Tibial nerve (tissue), 4 donors: ENCODE data around the gene SLC27A1. TPM values are rescaled to one million over a fixed set of nuclear protein-coding genes. Genes with fewer than 3 reads are reported as not detected.
"Not testable (repeated sequence)": the region's sequence is repeated elsewhere in the genome, so short reads cannot be mapped to it uniquely, and the experiment has no call there.

Experiments used
- DNase-seq, 2 donors: peaks; one replicate each; pipeline ENCODE4 v3.0.0-alpha.2; 2019; ENCODE audit warnings: low spot score in 2 of 2
- H3K27ac ChIP-seq, 4 donors: fragments of 200-600 bp; sonication (generic) in 3 of 4; one replicate each; pipeline ENCODE4 v1.5.1; 2017 to 2019; ENCODE audit warnings: mild to moderate bottlenecking in 1 of 4
- H3K27me3 ChIP-seq, 2 donors: fragments of 200-600 bp; sonication (generic) in 1 of 2; one replicate each; pipeline versions ENCODE4 v1.5.1 to v1.6.0; 2017 to 2019
- H3K36me3 ChIP-seq, 3 donors: fragments of 200-600 bp; sonication (generic); one replicate each; pipeline ENCODE4 v1.5.1; 2018 to 2019
- H3K4me1 ChIP-seq, 4 donors: fragments of 200-600 bp; sonication (generic) in 3 of 4; one replicate each; pipeline ENCODE4 v1.5.1; 2017 to 2019
- H3K4me3 ChIP-seq, 4 donors: fragments of 200-600 bp; sonication (generic) in 3 of 4; one replicate each; pipeline ENCODE4 v1.5.1; 2017 to 2019; ENCODE audit warnings: mild to moderate bottlenecking in 1 of 4, moderate library complexity in 1 of 4
- H3K9me3 ChIP-seq, 4 donors: fragments of 200-600 bp; sonication (generic) in 3 of 4; one replicate each; pipeline ENCODE4 v1.5.1; 2017 to 2019
- CTCF ChIP-seq, 5 experiments: fragments of 200-600 bp in 3 of 5; fragments of 450-650 bp in 2 of 5; sonication (generic) in 3 of 5; IDR thresholded peaks; one replicate each; pipeline ENCODE4 v1.5.1; 2016 to 2019; ENCODE audit warnings: antibody characterized with exemption in 5 of 5, mild to moderate bottlenecking in 3 of 5, moderate library complexity in 2 of 5
- EP300 ChIP-seq, 2 donors: sonication (generic); formaldehyde crosslinking; IDR thresholded peaks; one replicate each; pipeline ENCODE4 v1.6.1; 2017; ENCODE audit warnings: antibody characterized with exemption in 2 of 2, mild to moderate bottlenecking in 1 of 2
- POLR2A ChIP-seq, 2 donors: fragments of 450-650 bp; IDR thresholded peaks; one replicate each; pipeline ENCODE4 v1.6.1; 2017; ENCODE audit warnings: antibody characterized with exemption in 2 of 2, mild to moderate bottlenecking in 2 of 2, moderate library complexity in 2 of 2
- WGBS, 2 donors: methylation state at CpG; one replicate each; pipeline ENCODE4 v1.1.5; 2018; 5-methylcytosine and 5-hydroxymethylcytosine counted together
- total RNA-seq, 4 donors: library from RNA; depleted of rRNA; stranded (reverse); fragments of >200 nt; gene quantifications; one replicate each; pipeline ENCODE4 v1.1.0, GENCODE V29; 2016

The SLC27A1 gene
- total RNA-seq, 4 donors from 2014 or later: 30.6 to 69.3 (median 55.9) TPM

GRCh38 chr19:17504030-17504429 is 33.7 kb downstream of the SLC27A1 start:
- no peak overlapping the region for H3K4me3 ChIP-seq
- 100% methylated on average over 2 of the region's 2 CpGs for WGBS, 2 donors
- no peak for DNase-seq
- peaks cover 6 to 57% (median 21%) of the 10 kb centered on the region in 4 donors for H3K4me1 ChIP-seq
- peak overlapping the region in 2 of 4 donors; percentile 13 to 15 for H3K27ac ChIP-seq
- peaks cover 0 to 62% (median 6%) of the 10 kb centered on the region in 3 donors for H3K36me3 ChIP-seq
- no peaks in the 10 kb centered on the region for H3K9me3 ChIP-seq
- H3K27me3 ChIP-seq: no peaks in the 10 kb centered on the region
- TF ChIP-seq EP300 (IDR thresholded peaks at IDR 0.05): no peak
- no peak for TF ChIP-seq POLR2A (IDR thresholded peaks at IDR 0.05)
- no peak for TF ChIP-seq CTCF (IDR thresholded peaks at IDR 0.05)

GRCh38 chr19:17504456-17504855 is 34.1 kb downstream of the SLC27A1 start:
- no peaks in the 10 kb centered on the region for H3K27me3 ChIP-seq
- H3K4me1 ChIP-seq: peaks cover 6 to 59% (median 23%) of the 10 kb centered on the region in 4 donors
- peaks cover 0 to 62% (median 6%) of the 10 kb centered on the region in 3 donors for H3K36me3 ChIP-seq
- 89 to 91% methylated on average over 13 of the region's 13 CpGs for WGBS, 2 donors
- TF ChIP-seq EP300 (IDR thresholded peaks at IDR 0.05) (no peak), POLR2A (IDR thresholded peaks at IDR 0.05) (no peak), CTCF (IDR thresholded peaks at IDR 0.05) (no peak)
- no peak overlapping the region for H3K4me3 ChIP-seq
- H3K27ac ChIP-seq: peak overlapping the region in 2 of 4 donors; percentile 13 to 15
- H3K9me3 ChIP-seq: no peaks in the 10 kb centered on the region
- no peak for DNase-seq

GRCh38 chr19:17505223-17505622 is 34.9 kb downstream of the SLC27A1 start:
- Histone ChIP-seq H3K4me1 (peaks cover 6 to 59% (median 23%) of the 10 kb centered on the region in 4 donors), H3K4me3 (no peak overlapping the region), H3K36me3 (peaks cover 0 to 54% (median 6%) of the 10 kb centered on the region in 3 donors), H3K27ac (peak overlapping the region in 2 of 4 donors; percentile 62 to 100), H3K27me3 (no peaks in the 10 kb centered on the region), H3K9me3 (no peaks in the 10 kb centered on the region)
- WGBS, 2 donors: 78 to 79% methylated on average over 10 of the region's 10 CpGs
- TF ChIP-seq CTCF (IDR thresholded peaks at IDR 0.05): no peak
- TF ChIP-seq POLR2A (IDR thresholded peaks at IDR 0.05): no peak
- TF ChIP-seq EP300 (IDR thresholded peaks at IDR 0.05): no peak
- DNase-seq: no peak

- H3K36me3 ChIP-seq: peaks cover 0 to 40% (median 4%) of the 10 kb centered on the region in 3 donors
- peaks cover 6 to 61% (median 28%) of the 10 kb centered on the region in 4 donors for H3K4me1 ChIP-seq
- H3K4me3 ChIP-seq: no peak overlapping the region
- TF ChIP-seq EP300 (IDR thresholded peaks at IDR 0.05) (no peak), CTCF (IDR thresholded peaks at IDR 0.05) (no peak), POLR2A (IDR thresholded peaks at IDR 0.05) (no peak)
- WGBS, 2 donors: 82 to 85% methylated on average over 9 of the region's 9 CpGs
- H3K27me3 ChIP-seq: no peaks in the 10 kb centered on the region
- no peaks in the 10 kb centered on the region for H3K9me3 ChIP-seq
- DNase-seq: no peak
- peak overlapping the region in 2 of 4 donors; percentile 97 to 100 for H3K27ac ChIP-seq
Observed at GRCh38 chr19:17506745-17507144, 36.4 kb downstream of the SLC27A1 start.

GRCh38 chr19:17508558-17508933 is 38.2 kb downstream of the SLC27A1 start:
- not testable (repeated sequence) for H3K27me3 ChIP-seq, H3K4me3 ChIP-seq, DNase-seq, H3K9me3 ChIP-seq
- H3K4me1 ChIP-seq: peaks cover 6 to 76% (median 35%) of the 10 kb centered on the region in 4 donors
- H3K36me3 ChIP-seq: peaks cover 0 to 26% (median 4%) of the 10 kb centered on the region in 3 donors
- H3K27ac ChIP-seq: peak overlapping the region; percentile 47 to 100 (median 86)
- 76 to 89% methylated on average over 3 of the region's 3 CpGs for WGBS, 2 donors
